Ascending aorta (tissue), 2 donors: ENCODE measurements around the gene EIF1B. TPM values are rescaled to one million over a fixed set of nuclear protein-coding genes. Genes with fewer than 3 reads are reported as not detected.

ENCODE experiments used
- DNase-seq, 2 donors: peaks; one replicate each; pipeline ENCODE4 v3.0.0-alpha.2; 2019; ENCODE audit warnings: low spot score in 2 of 2
- H3K27ac ChIP-seq, 2 donors: fragments of 200-600 bp; sonication (generic); one replicate each; pipeline ENCODE4 v1.5.1; 2016 to 2017; ENCODE audit warnings: mild to moderate bottlenecking in 1 of 2
- H3K27me3 ChIP-seq: fragments of 200-600 bp; sonication (generic); one replicate; pipeline ENCODE4 v1.5.1; 2017
- H3K36me3 ChIP-seq, 2 donors: fragments of 200-600 bp; sonication (generic); one replicate each; pipeline ENCODE4 v1.5.1; 2016
- H3K4me1 ChIP-seq, 2 donors: fragments of 200-600 bp; sonication (generic); one replicate each; pipeline ENCODE4 v1.5.1; 2016 to 2017; ENCODE audit warnings: mild to moderate bottlenecking in 1 of 2
- H3K4me3 ChIP-seq, 2 donors: fragments of 200-600 bp; sonication (generic); one replicate each; pipeline ENCODE4 v1.5.1; 2016 to 2017; ENCODE audit warnings: mild to moderate bottlenecking in 1 of 2
- H3K9me3 ChIP-seq, 2 donors: fragments of 200-600 bp; sonication (generic); one replicate each; pipeline ENCODE4 v1.5.1; 2016
- intact Hi-C: fragments of 100-400 bp; cut with DNase I; formaldehyde crosslinking; loops from one replicate; pipeline ENCODE4 v1.15.1; 2023
- total RNA-seq: library from RNA; depleted of rRNA; stranded (reverse); fragments of >200 nt; gene quantifications from one replicate; pipeline ENCODE4 v1.1.0, GENCODE V29; 2016
- TF ChIP-seq, protein P1 (sequence below), 3 experiments: fragments of 200-600 bp in 2 of 3; fragments of 450-650 bp in 1 of 3; sonication (generic) in 2 of 3; IDR thresholded peaks; one replicate each; pipeline ENCODE4 v1.5.1; 2016 to 2019; ENCODE audit warnings: antibody characterized with exemption in 3 of 3, mild to moderate bottlenecking in 1 of 3, moderate library complexity in 1 of 3

EIF1B gene
- total RNA-seq, 1 donor from 2014 or later = 21.7 TPM

DNA sequence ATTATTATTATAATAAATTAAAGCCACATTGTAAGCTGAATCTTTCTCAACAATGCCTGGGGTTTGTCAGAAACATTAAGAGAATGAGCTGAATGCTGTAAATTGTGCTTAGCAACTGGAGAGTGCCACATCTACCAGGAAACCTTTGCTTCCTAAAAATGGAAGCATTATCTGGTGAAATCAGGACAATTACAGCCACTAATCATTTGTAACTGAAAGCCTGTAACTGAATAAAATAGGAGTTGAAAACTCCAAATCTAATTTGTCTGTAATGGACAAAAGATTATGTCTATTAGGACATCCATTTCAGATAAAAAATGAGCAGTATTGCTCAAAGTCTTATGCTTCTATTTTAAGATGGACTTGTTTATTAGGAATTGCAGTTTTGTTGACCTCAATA is 32.2 kb downstream of the EIF1B start:
- intact Hi-C loops = no loop called here
- Histone ChIP-seq H3K27me3 (no peaks in the 10 kb centered on the region), H3K4me1 (no peaks in the 10 kb centered on the region), H3K9me3 (peaks cover 0 to 3% of the 10 kb centered on the region in 2 donors), H3K27ac (no peak overlapping the region), H3K36me3 (no peaks in the 10 kb centered on the region), H3K4me3 (no peak overlapping the region)
- TF ChIP-seq, protein P1, sequence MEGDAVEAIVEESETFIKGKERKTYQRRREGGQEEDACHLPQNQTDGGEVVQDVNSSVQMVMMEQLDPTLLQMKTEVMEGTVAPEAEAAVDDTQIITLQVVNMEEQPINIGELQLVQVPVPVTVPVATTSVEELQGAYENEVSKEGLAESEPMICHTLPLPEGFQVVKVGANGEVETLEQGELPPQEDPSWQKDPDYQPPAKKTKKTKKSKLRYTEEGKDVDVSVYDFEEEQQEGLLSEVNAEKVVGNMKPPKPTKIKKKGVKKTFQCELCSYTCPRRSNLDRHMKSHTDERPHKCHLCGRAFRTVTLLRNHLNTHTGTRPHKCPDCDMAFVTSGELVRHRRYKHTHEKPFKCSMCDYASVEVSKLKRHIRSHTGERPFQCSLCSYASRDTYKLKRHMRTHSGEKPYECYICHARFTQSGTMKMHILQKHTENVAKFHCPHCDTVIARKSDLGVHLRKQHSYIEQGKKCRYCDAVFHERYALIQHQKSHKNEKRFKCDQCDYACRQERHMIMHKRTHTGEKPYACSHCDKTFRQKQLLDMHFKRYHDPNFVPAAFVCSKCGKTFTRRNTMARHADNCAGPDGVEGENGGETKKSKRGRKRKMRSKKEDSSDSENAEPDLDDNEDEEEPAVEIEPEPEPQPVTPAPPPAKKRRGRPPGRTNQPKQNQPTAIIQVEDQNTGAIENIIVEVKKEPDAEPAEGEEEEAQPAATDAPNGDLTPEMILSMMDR (IDR thresholded peaks at IDR 0.05) = no peak
- DNase-seq = no peak

DNA sequence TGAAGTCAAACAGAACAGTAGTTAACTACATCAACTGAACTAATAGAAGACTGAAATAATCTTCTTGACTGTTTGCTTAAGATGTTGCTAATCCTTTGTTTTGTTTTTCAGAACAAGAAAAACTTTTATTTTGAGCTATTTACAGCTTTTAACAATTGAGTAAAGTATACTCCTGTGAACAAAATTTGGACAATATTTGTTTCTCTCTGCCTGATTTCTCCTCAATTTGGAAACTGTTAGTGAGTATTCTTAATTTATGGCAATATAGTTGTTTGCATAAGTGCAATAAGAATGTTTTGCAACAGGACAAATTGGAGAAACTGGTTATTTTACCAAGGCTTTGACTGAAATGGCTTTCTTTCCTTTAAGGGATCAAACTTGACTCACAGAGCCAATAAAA is 41.0 kb downstream of the EIF1B start:
- H3K27ac ChIP-seq = no peak overlapping the region
- no peaks in the 10 kb centered on the region for H3K27me3 ChIP-seq
- no peak overlapping the region for H3K4me3 ChIP-seq
- H3K36me3 ChIP-seq = no peaks in the 10 kb centered on the region
- no peaks in the 10 kb centered on the region for H3K9me3 ChIP-seq
- TF ChIP-seq, protein P1 (IDR thresholded peaks at IDR 0.05) = no peak
- DNase-seq = no peak
- intact Hi-C loops = no loop called here
- no peaks in the 10 kb centered on the region for H3K4me1 ChIP-seq

DNA sequence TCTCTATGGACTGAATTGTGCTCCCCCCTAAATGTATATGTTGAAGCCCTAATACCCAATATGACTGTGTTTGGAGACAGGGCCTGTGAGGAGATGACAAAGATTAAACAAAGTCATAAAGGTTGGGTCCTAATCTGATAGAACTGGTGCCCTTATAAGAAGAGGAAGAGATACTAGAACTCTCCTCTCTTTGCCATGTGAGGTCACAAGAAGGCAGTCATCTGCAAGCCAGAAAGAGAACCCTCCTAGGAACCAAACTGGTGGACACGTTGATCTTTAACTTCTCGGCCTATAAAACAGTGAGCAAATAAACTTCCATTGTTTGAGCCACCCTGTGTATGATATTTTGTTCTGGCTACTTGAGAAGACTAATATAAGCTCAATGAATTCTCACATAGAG is 45.9 kb downstream of the EIF1B start:
- Histone ChIP-seq H3K27me3 (no peaks in the 10 kb centered on the region), H3K9me3 (no peaks in the 10 kb centered on the region), H3K4me1 (no peaks in the 10 kb centered on the region), H3K4me3 (no peak overlapping the region), H3K27ac (no peak overlapping the region), H3K36me3 (no peaks in the 10 kb centered on the region)
- TF ChIP-seq, protein P1 (IDR thresholded peaks at IDR 0.05) = no peak
- no peak for DNase-seq
- intact Hi-C loops = no loop called here

DNA sequence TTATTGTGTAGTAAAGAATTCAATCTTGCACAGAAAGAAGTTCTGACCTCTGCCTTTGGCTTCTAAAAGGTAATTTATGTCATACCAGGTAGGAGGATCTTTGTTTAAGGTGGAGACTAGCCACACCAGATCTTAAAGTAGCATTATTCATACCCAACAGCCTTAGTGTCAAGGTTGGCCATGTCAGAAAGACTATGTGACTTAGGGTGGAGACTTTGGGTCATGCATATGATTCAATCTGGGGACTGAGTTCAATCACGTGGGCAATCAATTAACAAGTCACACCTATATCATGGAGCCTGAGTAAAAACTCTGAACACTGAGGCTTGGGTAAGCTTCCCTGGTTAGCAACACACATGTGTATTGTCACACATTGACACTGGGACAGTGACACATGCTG is 48.9 kb downstream of the EIF1B start:
- intact Hi-C loops = no loop called here
- Histone ChIP-seq H3K27me3 (no peaks in the 10 kb centered on the region), H3K36me3 (no peaks in the 10 kb centered on the region), H3K4me1 (no peaks in the 10 kb centered on the region), H3K9me3 (no peaks in the 10 kb centered on the region), H3K4me3 (no peak overlapping the region), H3K27ac (no peak overlapping the region)
- no peak for DNase-seq
- TF ChIP-seq, protein P1 (IDR thresholded peaks at IDR 0.05) = no peak

Other genes starting within 250 kb of the EIF1B start
- gene ENTPD3, start 77.5 kb downstream of the EIF1B start, total RNA-seq = 1.6 TPM
- 162 TPM for gene RPL14, start 147.6 kb downstream of the EIF1B start, total RNA-seq
- gene ZNF619, start 167.4 kb downstream of the EIF1B start, total RNA-seq = 1.4 TPM
- not detected for gene ZNF620, start 196.3 kb downstream of the EIF1B start, total RNA-seq
- 8.2 TPM for gene ZNF621, start 215.3 kb downstream of the EIF1B start, total RNA-seq